ENCODE measurements around the gene NXNL1. TPM values are rescaled to one million over a fixed set of nuclear protein-coding genes. Genes with fewer than 3 reads are reported as not detected.
A peak's percentile ranks its signal among the peaks of the same experiment; 100 is the strongest.

Gene NXNL1
- total and polyA plus RNA-seq, 2 of the 4 experiments (the other 2 are of a cell fraction): not detected

- H2BK5ac ChIP-seq (ENCODE audit: low read depth, low read length, poor library complexity, severe bottlenecking): no peak overlapping the region
- in situ Hi-C loops (cut with MboI; ENCODE audit: low sequenced_read_pairs) (no loop called here), dilution Hi-C loops (cut with HindIII; ENCODE audit: low sequenced_read_pairs, unreplicated experiment) (no loop called here), intact Hi-C loops (cut with micrococcal nuclease) (loop anchor here (10.0 kb wide), 1 partner anchor 268 kb away; no protein-coding TSS in a partner anchor)
- H3K9me3 ChIP-seq (ENCODE audit: control insufficient read depth, insufficient read depth, low read length): no peaks in the 10 kb centered on the region
- peaks cover 19% of the 10 kb centered on the region for H3K36me3 ChIP-seq (ENCODE audit: control insufficient read depth, insufficient read depth, low read length)
- no peaks in the 10 kb centered on the region for H3K27me3 ChIP-seq (ENCODE audit: control insufficient read depth, insufficient read depth, low read length)
- no peak overlapping the region for H3K23ac ChIP-seq (ENCODE audit: low read depth, low read length)
- WGBS, 2 experiments (ENCODE audit: extremely low coverage in 2 of 2, insufficient read length in 1 of 2): 65% methylated on average over 33 of the region's 41 CpGs; no CpG with 5 or more reads in 1 of the 2 experiments
- no peak overlapping the region for H3K4ac ChIP-seq (ENCODE audit: low read depth, low read length)
- no peak overlapping the region for H4K8ac ChIP-seq (ENCODE audit: low read depth in 2 of 2, low read length in 2 of 2)
- no peak overlapping the region for H3K4me3 ChIP-seq (ENCODE audit: insufficient read depth, low read depth, low read length)
- peaks cover 9% of the 10 kb centered on the region for H3K4me1 ChIP-seq (ENCODE audit: control insufficient read depth, insufficient read depth, low read length)
- peaks cover 4 to 54% of the 10 kb centered on the region in 2 experiments; a peak in 2 of 4 replicates for H3K79me1 ChIP-seq (ENCODE audit: low read depth in 1 of 2, low read length in 2 of 2)
- H2BK20ac ChIP-seq (ENCODE audit: low read depth, low read length): no peak overlapping the region
- no peak overlapping the region for H3K27ac ChIP-seq (ENCODE audit: insufficient read depth, low read length)
- ChIA-PET POLR2A (ENCODE audit: unreplicated experiment) (no interaction called here), CTCF (interaction anchor here (1.3 kb wide), 1 partner anchor 53 kb away, joined by 3 read pairs; no protein-coding TSS in a partner anchor)
- no peak overlapping the region for H4K91ac ChIP-seq (ENCODE audit: insufficient read depth, low read depth, low read length)
- no peak overlapping the region for H3K4me2 ChIP-seq (ENCODE audit: low read depth, low read length)
- no peak overlapping the region for H3K56ac ChIP-seq (ENCODE audit: extremely low read depth, insufficient read depth, low read length)
- H4K20me1 ChIP-seq (ENCODE audit: insufficient read depth, low read length): peaks cover 24% of the 10 kb centered on the region; the same call in 1 of the 2 replicates
- no peak overlapping the region for H2BK15ac ChIP-seq (ENCODE audit: low read depth, low read length)
- H4K5ac ChIP-seq (ENCODE audit: low read depth, low read length): no peak overlapping the region
- H3K9me1 ChIP-seq (ENCODE audit: insufficient read depth, low read length): peaks cover 12% of the 10 kb centered on the region
- no peak for ATAC-seq (ENCODE audit: low read depth)
- DNase-seq: no peak
- BruUV-seq (replicated peaks): no TSS peak
- H3K18ac ChIP-seq (ENCODE audit: low read depth, low read length): no peak overlapping the region
- H3K9ac ChIP-seq (ENCODE audit: low read depth, low read length): no peak overlapping the region
- H2BK120ac ChIP-seq (ENCODE audit: low read depth, low read length): no peak overlapping the region
- TF ChIP-seq NFE2L2 (IDR thresholded peaks at IDR 0.05; ENCODE audit: low read depth, low read length) (no peak), ELK1 (IDR thresholded peaks at IDR 0.05; ENCODE audit: borderline replicate concordance, low read depth, low read length) (no peak)
- peak overlapping the region; percentile 55 for H2AK9ac ChIP-seq (replicated peaks; ENCODE audit: low read depth, low read length, poor library complexity)
- H2AFZ ChIP-seq (replicated peaks; ENCODE audit: low read length, poor library complexity): no peak overlapping the region
- H3K14ac ChIP-seq (replicated peaks; ENCODE audit: low read depth, low read length): no peak overlapping the region
- no peak overlapping the region for H2AK5ac ChIP-seq (ENCODE audit: low read depth, low read length)
Observed at GRCh38 chr19:17497149-17497798, 36.5 kb upstream of the NXNL1 start.

Data from IMR-90 (cell line).